NCI-H2196 treated with DMSO at 0.1 percent for 48 hours (cell line): ENCODE data around the gene EPHX1.
"Not testable (repeated sequence)": the region's sequence is repeated elsewhere in the genome, so short reads cannot be mapped to it uniquely, and the experiment has no call there.

Experiments used
- DNase-seq: peaks from one replicate; lab custom pipeline; 2025; ENCODE audit not compliant: unreplicated experiment; lab: John Stamatoyannopoulos, UW

Gene EPHX1

DNA sequence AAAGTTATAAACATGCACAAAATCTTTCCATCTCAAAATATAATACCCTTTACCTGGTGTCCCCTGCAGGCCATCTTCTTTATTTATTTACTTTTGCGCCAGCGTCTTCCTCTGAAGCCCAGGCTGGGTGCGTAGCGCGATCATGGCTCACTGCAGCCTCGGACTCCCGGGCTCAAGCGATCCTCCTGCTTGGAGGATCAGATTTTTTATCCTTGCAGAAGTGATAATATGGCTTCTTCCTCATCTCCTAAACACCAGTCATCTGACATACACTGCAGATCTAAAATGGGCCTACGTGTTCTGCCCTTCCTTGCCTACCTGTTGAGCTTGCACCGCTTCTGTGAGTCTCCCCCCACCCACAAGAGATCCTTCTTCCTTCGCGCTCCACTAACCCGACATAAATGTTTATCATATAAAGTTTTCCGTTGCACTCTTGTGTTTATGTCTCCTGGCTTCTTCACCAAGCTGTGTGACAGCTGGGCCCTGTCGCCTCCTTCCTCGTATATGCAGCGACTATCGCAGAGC, 32.8 kb upstream of the EPHX1 start:
- DNase-seq: peak; percentile 61

DNA sequence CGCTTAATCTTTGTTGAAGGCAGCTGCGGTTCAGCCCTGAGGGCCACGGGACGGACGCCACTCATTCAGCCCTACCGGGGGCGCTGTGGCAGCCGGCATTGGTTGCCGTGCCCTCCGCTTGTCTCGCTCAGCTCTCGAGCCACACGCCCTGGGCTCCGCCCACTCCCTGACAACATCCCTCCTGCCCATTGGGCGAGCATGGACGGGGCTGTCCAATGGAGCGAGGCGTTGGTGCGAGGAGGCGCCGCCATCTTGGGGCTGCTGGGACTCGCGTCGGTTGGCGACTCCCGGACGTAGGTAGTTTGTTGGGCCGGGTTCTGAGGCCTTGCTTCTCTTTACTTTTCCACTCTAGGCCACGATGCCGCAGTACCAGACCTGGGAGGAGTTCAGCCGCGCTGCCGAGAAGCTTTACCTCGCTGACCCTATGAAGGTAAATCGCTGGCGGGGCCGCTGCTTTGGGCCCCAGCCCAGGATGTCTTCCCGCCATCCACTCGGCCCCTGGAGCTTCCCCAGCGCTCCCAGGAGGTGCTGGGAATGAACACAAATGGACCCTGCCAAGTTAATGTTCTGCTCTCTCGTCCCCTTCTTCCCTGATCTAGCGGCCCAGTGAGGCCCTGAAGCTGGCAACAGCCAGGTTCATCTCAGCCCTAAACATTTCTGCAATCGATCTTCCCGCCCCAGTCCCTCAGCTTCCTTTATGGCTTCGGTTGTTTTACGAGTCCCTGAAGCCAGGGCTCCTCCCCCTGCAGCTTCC, 32.2 kb upstream of the EPHX1 start, which contains the start of gene SRP9:
Gene SRP9 (plus strand): TSS at position 244 of the 754 bp plus-strand sequence. CDS start 115 bp downstream, at position 359.
- DNase-seq: peak; percentile 95

DNA sequence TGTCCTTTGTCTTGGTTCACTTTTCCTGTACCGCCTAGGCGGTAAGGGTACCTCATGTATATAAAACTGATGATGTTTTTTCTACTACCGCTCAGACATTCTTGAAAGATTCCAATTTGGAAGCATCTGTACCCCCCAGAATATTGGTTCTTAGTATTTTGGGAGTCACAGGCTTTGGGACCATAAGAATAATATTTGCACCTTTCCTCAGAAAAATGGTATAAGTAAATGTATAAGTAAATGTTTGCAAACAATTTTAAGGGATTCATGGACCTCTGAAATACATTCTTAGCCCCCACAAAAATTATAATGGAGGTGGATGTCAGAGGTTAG, 31.6 kb upstream of the EPHX1 start:
- no peak for DNase-seq

DNA sequence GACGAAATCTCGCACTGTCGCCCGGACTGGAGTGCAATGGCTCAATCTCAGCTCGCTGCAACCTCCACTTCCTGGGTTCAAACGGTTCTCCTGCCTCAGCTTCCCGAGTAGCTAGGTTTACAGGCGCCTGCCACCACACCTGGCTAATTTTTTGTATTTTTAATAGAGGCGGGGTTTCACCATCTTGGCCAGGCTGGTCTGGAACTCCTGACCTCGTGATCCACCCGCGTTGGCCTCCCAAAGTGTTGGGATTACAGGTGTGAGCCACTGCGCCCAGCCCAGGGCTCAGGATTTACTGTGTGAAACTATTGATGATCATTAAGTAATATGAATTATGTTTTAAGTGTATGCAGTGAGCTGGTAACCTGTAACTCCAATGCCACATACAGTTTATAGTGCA, 30.8 kb upstream of the EPHX1 start:
- DNase-seq: not testable (repeated sequence)

DNA sequence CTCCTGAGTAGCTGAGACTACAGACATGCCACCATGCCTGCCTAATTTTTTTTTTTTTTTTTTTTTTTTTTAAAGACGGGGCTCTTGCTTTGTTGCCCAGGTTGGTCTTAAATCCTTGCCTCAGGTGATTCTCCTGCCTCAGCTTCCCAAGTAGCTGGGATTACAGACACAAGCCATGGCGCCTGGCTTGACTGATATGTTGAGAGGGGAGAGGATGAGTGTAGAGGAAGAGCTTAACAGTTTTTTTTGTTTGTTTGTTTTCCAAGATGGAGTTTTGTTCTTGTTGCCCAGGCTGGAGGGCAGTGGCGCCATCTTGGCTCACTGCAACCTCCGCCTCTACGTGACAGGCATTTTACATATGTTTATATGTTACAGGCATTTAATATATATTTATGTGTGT, 29.8 kb upstream of the EPHX1 start:
- no peak for DNase-seq

DNA sequence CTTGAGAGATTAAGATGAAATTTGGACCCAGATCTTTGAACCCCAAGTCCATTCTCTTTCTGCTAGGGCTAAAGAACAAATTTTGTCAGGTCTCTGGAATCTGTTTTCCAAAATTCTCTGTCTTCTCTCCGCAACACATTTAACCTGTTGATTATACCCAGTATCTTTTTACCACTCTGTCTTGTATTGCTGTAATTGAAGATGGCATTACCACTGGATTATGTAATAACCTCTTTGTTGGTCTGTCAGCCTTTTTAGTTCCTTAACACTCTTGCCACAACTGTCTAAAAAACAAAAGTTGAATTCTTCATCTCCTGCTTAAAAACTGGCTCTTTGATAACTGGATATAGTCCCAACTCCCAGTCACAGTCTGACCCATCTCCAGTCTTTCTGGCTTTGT, 29.3 kb upstream of the EPHX1 start:
- no peak for DNase-seq

DNA sequence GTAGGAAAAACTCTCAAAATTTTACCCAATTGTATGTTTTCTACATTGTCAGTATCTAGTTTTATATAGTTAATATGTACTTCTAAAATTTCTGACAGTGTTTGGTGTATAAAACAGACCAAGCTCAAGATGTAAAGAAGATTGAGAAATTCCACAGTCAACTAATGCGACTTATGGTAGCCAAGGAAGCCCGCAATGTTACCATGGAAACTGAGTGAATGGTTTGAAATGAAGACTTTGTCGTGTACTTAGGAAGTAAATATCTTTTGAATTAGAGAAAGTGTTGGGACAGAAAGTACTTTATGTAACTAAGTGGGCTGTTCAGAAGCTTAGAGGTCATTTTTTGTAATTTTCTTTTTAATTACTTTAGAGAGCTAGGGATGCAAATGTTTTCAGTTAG, 20.8 kb upstream of the EPHX1 start:
- not testable (repeated sequence) for DNase-seq

DNA sequence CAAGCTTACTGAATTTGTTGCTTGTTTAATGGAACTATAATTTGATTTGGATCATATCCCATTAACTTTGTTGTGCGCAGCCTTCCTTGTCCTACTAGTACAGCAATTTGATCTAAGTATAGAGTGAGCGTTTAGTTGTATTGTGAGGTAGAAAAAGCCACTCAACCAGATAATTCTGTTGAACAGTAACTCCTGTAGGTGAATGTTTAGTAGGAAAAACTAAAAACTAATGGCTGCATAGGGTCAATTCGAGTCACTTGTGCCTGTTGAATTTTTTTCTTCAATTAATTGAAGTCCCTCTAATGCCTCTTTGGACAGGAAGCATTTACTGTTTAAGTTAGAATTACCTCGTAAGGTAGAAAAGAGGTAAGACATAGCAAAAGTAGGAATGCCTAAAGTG, 15.0 kb upstream of the EPHX1 start:
- DNase-seq: no peak

DNA sequence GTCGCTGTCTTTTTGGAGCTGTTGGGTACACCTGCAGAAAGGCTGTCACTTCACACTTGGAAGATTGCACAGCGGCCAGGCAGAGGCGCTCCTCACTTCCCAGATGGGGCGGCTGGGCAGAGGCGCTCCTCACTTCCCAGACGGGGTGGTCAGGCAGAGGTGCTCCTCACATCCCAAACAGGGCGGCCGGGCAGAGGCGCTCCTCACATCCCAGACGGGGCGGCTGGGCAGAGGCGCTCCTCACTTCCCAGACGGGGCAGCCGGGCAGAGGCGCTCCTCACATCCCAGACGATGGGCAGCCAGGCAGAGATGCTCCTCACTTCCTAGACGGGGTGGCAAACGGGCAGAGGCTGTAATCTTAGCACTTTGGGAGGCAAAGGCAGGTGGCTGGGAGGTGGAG, 13.8 kb upstream of the EPHX1 start:
- DNase-seq: not testable (repeated sequence)

DNA sequence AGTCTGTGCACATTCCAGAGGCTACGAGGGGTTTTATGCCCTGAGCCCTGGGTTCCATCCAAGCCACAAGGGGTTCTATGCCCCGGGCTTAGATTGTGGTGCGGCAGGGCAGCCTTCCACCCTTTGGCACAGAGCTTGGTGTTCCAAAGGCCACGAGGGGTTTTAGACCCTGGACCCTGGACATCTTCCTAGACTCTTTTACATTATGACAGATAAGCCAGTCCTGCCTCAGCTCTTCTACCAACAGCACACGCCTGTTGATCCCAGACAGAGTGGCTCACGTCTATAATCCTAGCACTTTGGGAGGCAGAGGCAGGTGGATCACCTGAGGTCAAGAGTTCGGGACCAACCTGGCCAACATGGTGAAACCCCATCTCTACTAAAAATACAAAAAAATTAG, 8.8 kb upstream of the EPHX1 start:
- not testable (repeated sequence) for DNase-seq

DNA sequence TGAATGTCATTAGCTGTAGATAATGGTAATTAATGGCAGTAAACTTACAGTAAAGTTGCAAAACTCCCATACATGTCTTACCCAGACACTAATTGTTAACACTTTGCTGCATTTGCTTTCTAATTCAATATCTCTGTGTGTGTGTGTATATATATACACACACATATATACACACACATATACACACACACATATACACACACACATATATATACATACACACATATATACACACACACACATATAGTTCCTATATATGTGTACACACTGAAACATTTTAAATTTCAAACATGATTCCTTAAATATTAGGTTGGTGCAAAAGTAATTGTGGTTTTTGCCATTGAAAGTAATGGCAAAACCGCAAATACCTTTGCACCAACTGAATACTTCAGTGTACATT, 3.7 kb upstream of the EPHX1 start:
- no peak for DNase-seq

DNA sequence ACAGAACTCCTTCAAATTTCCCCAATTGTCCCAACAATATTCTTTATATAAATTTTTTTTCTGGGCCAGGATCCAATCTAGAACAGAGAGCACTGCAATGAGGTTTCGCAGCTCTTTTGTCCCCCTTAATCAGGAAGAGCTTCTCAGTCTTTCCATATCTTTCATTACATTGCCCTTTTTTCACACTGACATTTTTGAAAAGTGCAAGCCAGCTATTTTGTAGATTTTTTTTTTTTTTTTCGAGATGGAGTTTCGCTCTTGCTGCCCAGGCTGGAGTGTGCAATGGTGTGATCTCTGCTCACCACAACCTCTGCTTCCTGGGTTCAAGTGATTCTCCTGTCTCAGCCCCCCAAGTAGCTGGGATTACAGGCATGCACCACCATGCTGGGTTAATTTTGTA, 3.2 kb upstream of the EPHX1 start:
- not testable (repeated sequence) for DNase-seq

DNA sequence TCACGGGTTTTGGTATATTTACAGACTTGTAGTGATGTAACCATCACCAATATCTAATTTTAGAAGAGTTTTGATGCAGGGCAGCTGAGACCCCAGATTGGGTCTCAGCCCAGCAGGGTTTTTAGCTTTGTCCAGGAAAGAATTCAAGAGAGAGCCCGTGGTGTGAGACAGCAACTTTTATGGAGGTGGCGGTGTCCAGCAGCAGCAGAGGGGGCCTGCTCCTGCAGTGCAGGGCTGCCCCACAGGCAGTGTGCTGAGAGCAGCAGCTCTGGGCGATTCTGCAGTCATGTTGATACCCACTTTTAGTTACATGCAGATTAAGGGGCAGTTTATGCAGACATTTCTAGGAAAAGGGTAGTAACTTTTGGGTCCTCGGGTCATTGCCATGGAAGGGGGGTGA, 1.8 kb upstream of the EPHX1 start:
- no peak for DNase-seq

DNA sequence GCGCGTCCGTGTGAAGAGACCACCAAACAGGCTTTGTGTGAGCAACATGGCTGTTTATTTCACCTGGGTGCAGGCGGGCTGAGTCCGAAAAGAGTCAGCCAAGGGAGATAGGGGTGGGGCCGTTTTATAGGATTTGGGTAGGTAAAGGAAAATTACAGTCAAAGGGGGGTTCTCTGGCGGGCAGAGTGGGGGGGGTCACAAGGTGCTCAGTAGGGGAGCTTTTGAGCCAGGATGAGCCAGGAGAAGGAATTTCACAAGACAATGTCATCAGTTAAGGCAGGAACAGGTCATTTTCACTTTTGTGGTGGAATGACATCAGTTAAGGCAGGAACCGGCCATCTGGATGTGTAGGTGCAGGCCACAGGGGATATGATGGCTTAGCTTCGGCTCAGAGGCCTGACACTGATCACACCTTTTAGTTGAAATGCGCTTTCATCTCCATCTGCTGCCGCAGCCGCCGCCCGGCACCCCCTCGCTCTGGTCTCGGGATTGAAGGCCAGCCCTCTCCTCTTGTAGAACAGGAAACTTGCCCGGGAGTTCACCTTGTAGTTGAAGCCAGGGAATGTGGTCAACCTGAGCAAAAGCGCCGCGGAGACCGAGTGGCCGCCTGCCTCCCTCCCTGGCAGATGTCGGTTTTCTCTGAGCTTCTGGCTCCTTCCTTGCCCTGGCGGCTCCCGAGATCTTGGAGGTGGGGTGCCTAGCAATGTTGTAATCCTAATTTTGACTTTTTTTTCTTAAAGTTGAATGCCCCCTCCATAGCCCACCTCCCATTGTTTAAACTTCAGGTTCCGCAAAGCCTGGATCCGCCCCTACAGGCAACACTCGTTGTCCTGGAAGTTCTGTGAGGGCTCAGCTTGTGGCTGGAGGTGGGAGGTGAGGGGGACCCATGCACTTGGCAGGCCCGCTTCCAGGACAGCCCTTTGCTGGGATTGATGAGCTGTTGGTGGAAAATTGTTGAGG, 935 bp downstream of the EPHX1 start:
- DNase-seq: not testable (repeated sequence)

DNA sequence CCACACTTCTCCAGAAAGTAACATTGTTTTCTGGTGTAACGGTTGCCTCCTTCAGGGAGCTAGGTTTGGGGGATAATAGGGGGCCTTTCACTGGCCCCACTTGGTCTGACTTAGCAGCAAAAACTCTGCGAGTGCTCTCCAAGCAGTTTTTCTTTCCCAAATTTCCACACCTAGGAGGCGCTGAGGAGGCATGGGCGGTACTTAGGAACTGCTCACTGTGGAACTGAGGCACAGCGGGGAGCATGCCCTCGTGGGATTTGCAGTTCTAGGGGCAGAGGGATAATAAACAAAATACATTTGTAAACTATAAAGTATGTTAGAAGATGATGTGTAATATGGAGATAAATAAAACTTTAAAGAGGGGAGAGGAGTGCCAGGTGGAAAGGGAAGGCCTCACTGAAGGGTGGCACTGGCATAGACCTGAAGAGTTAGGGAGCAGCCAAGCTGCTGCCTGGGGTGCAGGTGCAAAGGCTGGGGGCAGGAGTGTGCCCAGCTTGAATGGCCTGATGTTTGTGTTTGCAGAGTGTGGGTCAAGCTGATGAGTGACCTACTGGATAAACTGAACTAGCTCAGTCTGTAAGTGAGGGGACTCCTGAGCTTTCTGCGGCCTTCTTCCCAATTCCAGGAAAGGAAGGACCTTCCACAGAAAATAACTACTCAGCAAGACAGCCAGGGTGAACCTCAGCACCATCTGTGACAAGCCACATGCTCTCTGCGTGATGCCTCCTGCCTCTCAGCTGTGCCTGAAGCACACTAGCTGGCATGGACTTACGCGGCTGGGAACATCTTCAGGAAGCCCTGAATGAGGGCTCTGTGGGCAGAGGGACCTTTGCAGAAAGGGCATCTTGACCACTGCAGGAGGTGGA, 1.9 kb downstream of the EPHX1 start:
- DNase-seq: no peak

DNA sequence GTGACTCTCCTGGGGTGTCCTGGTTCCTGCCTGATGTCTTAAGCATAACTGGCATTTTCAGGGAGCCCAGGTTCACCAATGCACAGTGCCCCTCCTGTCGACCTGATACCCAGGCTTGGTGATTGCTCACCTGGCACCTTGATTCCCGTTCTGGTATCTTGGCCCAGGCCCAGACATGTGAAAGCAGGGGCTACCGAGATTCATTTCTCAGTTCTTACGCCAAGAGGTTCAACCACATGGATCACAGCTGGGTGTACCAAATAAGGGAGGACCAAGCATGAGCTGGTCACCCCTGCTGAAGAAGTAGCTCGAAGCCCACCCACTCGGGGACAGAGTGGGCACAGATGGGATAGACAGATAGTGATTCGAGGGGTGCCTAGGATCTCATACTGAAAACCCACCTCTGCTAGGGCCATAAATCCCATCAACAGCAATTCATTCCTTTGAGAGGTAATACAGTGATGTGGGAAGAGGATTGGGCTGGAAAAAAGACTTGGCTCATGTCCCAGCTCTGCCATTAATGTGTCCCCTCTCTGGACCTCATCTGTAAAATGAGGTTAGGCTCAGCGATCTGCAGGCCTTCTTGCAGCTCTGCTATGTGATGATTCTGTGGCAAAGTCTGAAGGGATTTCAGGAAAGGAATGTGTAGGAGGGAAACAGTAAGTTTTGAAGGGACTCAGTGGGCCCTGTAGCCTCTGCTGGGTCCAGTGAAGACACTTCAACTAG, 2.7 kb downstream of the EPHX1 start:
- no peak for DNase-seq

DNA sequence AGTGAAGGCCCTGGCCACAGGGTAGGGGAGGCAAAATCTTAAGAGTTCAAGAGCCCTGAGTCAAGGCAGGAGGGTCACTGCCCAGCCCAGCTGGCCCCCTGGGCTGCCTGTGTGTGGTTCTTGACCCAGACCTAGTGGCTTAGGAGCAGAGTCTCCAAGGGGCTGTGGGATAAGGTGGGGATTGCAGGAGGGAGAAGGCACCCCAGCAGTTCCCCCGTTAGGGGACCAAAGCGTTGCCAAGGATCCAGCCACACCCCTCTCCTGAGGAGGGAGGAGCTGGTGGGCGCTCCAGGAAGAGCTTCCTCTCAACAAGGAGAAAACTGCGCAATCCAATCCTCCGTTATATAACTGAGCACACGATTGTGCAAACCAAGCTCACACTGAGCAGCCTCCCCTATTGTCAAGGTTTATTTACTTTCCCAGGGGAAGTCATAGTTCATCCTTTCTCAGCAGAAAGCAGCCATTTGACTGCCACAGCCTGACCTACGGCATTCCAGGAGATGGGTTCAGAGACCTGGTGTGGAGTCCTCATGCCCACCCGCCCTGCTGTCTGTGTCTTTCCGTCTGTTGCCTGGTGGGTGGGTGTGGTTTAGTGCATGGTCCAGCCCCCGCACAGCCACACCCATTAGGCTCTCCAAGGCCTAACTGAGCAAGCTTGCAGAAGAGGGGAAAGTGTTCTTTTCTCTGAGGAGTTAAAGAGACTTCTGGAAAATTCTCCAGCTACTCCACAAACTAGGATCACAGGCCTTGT, 3.5 kb downstream of the EPHX1 start:
- DNase-seq: peak; percentile 54

DNA sequence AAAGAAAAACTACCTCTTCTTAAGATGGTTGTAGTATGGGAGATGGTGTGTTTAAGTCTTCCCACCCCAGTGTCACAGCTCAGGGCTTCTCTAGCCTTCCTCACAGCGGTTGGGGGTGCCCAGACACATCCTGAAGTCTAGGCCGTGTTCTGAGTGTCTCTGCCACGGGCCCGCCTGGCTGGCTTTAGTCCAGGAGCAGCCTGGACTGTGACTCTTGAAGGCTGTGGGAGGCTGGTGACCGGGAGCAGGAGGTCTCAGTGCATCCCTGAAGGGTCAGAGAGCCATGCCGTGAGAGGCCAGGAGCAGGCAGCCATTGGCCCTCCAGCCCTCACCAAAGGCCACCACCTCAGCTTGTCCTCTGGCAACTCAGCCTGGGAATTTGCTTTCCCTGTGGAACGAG, 4.5 kb downstream of the EPHX1 start:
- no peak for DNase-seq

DNA sequence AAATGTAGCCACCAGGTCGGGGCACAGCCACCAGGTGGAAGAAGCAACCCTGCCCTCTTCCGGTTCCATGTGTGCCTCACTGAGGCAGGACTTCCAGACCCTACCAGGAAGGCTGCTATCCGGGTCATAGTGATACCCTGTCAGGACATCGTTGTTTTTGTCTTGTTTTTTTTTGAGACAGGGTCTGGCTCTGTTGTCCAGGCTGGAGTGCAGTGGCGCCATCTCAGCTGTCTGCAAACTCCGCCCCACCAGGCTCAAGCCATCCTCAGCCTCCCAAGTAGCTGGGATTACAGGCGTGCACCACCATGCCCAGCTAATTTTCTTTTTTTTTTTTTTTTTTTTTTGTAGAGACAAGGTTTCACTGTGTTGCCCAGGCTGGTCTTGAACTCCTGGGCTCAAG, 5.2 kb downstream of the EPHX1 start:
- not testable (repeated sequence) for DNase-seq
